Stimulated activated CD8-positive, alpha-beta memory T cell treated with anti-CD3 and anti-CD28 coated beads, Interleukin-4, amount 100 ng/mL, for 4 hours (primary cell): ENCODE measurements around the gene MACROD1.

ENCODE experiments used
- DNase-seq, 2 donors: peaks; one replicate each; pipeline ENCODE4 v3.0.0-alpha.2; 2020; ENCODE audit warnings: low read depth in 2 of 2, low spot score in 1 of 2

MACROD1 gene

DNA sequence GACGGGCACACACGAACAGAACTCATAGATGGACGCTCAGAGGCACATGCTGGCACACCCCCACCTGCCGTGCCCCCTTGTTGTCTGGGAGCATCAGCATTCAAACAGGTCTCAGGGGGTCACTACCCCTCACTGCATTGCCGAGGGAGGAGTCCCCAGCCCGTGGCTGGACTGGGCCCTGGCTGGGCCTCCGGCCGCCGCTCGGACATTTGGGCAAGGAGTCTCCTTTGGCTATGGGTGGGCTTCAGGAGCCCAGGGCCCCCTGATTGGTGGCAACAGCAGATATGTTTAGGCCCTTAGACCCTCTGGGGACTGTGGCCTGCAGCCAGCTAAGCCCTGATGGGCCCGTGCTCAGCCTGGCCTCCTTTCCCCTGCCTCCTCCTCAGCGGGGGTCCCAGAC is 88.3 kb downstream of the MACROD1 start:
- DNase-seq: no peak

GRCh38 chr11:64076758-64077157 is 89.2 kb downstream of the MACROD1 start:
- no peak for DNase-seq

- DNase-seq: no peak
Measured at GRCh38 chr11:64074239-64074638, 91.7 kb downstream of the MACROD1 start.

DNA sequence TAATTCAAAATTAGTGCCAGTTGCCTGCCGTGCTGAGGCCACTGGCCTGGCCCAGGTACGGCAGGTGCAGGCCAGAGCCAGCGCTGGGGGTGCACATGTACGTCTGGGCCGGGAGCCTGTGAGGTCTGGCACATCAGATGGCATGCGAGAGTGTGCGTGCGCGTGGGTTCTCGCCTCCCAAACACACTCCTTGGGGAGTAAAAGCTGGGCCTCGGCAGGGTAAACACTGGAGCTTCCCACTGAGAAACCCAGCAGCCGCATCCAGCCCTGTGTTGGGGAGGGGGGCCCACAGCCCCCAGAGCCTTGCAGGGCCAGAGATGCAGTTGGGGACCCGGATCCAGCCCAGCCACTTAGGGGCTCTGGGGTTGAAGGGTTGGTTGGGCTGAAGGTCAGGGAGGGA is 92.4 kb downstream of the MACROD1 start:
- DNase-seq: no peak

GRCh38 chr11:64072871-64073270 is 93.0 kb downstream of the MACROD1 start:
- no peak for DNase-seq

GRCh38 chr11:64072403-64072802 is 93.5 kb downstream of the MACROD1 start:
- no peak for DNase-seq

DNA sequence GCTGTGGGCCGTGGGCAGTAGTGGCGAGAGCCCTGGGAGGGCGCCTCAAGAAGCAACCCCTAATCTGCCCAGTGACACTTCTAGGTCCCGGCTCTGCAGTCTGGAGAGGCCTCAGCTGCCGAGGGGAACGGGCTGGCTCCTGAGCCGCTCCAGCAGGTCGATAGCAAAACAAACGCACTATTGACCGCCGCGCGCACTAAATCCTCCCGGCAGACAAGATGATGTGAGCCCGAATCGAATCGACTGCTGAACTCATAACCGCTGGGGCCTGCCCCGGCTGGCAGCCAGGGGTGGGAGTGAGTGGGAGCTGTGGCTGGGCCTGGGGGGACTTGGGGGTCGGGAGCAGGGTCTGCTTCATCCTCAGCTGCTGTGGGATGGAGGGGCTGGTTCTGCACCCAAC is 94.1 kb downstream of the MACROD1 start:
- DNase-seq: no peak

DNA sequence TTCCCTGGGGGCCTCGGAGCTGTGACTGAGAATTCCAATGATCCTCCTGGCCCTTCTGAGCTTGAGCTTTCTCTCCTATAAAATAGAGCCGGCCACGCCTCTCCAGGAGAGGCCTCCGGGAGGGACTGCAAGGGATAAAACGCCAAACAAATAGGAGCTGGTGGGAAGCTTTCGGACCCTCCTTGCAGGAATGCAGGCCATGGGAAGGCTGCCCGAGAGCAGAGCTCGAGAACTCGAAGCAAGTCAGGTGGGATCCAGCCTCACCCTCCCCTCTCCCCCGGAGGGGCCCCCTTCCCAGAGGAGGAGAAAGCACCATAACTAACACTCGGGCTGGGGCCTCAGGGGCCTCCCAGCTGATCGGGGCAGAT is 95.6 kb downstream of the MACROD1 start:
- no peak for DNase-seq

DNA sequence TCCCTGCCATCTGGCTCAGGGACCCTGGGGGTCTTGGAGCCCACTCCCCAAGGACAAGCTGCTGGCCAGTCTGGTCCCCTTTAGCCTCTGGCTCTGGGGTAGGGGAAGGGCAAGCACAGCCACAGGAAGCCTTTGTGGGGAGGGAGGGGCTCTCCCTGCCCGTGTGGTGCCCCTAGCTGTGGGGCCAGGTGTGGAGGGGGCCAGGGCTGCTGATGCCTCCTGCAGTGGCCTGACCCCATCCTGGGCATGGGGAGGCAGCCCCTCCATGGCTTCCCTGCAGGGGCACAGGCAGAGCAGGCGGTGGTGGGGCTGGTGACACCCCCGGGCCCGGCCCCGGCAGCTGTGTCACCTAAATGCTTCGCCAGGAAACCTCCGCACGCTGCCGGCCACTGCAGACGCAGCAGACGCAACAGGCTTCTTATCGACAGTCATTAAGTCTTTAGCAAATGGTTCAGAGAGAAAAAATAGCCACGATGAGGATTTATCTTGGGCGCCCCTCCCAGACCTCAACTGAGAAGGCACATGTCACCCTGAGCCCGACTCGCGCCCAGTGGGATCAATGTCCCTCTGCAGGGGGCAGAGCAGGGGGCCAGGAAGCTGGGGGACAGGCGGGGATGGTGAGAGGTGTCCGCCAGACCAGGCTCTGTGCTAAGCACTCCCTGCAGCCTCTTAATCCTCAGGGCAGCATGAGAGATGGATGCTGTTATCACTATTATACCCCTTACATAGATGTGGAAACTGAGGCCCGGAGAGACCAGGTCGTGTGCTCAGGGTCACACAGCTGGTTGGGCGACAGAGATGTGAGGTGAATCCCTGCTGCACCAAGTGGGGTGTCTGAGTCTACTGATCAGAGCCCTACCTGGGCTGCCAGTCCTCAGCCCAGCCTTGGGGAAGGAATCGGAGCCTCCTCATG is 96.3 kb downstream of the MACROD1 start:
- DNase-seq: no peak

DNA sequence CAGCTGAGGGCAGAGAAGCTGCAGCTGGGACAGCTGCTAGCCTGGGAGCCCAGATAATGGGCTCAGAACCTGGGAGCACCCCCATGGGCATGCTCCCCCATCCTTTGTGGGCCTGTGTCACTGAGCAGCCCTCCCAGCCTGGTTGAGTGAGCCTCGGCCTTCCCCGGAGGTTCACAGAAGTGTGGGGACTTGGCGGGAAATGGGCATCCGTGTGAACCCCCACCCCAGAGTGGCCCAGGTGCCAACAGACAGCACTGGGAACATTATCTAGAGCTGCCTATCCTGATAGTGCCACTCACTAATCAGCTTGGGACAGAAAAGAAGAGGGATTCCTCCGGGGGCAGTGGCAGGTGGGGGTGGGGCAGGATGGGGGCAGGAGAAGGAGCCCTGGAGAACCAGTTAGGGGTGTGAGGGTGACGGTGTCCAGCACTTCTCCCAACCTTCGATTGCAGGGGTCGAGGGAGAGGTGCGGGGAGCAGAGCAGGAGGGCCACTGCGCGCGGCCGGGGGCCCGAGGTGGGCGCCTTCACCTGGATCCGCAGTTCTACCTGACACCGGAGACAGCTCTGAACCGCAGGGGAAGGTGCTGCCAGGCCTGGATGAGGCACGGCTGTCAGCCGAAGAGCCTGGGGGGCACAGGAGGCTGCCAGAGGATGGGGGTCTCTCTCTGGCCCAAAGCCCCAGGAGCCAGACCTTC is 97.1 kb downstream of the MACROD1 start:
- no peak for DNase-seq

DNA sequence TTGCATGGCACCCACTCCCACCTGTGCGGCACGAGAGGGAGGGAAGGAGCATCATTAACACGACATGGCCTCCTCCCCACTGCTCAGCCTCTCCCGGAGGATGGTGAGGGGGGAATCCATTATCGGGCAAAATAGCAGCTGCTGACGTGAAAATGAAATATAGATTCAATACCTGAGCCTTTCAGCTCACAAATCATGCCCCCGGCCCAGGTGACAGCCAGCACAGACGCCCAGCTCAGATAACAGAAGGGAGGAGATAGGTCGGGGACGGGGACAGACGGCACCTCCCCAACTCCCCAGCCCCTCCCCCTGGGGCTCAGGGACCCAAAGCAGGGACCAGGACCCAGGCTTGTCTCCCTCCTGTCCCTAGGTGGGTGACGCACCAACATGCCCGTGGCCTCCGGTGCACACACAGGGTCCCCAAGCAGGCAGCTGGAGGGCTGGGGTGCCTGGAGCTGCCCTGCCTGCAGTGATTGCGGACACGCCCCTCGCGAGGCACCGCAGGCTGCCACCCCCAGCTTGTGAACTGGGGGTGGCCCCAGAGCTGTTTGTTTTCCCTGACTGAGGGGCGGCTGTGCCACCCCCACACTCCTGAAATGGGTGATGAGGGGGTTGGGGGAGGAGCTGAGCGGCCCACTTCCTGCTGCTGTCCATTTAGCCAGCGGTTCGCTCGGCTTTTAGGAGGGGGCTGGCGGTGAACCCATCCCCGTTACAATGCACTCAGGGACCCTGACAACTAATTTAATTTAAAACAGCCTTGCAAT is 98.5 kb downstream of the MACROD1 start:
- no peak for DNase-seq

DNA sequence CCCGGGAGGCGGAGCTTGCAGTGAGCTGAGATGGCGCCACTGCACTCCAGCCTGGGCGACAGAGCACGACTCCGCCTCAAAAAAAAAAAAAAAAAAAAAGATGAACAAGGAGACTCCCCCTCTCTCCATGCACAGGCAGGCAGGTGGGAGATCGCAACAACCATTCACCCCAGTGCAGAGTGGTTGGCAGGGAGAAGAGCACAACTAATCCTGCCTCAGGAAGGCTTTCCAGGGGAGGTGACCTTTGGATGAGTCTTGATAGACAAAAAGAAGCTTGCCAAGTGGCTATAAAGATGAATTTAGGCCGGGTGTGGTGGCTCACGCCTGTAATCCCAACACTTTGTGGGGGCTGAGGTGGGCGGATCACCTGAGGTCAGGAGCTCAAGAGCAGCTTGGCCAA is 100.2 kb downstream of the MACROD1 start:
- no peak for DNase-seq

- no peak for DNase-seq
Measured at GRCh38 chr11:64065141-64065465, 100.8 kb downstream of the MACROD1 start.

DNA sequence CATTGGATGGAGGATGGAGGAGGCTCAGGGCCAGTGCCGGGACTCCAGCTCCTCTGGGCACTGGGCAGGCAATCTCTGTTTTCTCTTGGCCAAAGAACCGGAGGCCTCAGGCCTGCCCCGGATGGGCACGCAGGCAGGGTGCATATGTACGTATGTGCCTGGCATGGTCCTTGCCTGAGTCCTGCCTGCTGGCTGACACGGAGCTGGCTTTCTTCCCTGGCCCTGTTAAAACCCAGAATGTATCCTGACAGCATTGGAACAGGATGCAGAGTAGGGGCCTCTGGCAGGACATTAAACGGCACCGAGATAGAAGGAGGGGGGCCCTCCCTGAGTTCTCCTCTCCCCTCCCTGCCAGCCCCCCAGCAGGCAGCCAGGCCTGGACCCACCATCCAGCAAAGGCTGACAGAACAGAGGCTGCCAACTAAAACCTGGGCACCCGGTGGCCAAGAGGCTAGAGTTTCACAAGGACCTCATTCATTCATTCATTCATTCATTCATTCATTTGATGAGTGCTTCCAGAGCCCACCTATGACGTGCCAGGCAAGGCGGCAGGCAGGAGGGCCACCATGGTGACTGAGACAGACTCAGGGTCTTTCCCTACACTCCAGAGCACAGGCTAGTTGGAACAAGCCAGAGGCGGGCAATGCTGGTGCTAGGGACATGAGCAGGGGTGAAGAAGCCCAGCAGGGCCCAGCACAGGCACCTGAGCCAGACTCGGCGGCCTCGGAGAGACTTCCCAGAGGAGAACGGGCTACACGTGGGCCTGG is 101.4 kb downstream of the MACROD1 start:
- no peak for DNase-seq

DNA sequence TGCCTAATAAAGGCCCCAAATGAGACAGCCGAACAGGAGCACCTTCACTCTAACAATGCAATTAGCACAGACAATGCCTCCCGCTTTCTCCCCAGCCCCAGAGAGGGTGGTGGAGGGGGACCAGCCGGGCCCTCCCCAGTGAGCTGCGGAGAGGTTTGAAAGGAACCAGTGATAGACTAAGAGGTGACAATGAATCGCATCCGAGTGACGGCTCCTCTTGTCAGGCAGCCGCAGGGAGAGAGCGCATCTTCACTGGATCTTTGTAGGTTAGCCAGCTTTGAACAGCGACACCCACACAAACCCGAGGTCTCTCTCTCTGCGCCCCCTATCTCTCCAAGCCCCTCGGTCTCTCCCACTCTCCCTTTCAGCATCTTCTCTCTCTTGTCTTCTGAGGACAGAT is 102.1 kb downstream of the MACROD1 start:
- DNase-seq: no peak

DNA sequence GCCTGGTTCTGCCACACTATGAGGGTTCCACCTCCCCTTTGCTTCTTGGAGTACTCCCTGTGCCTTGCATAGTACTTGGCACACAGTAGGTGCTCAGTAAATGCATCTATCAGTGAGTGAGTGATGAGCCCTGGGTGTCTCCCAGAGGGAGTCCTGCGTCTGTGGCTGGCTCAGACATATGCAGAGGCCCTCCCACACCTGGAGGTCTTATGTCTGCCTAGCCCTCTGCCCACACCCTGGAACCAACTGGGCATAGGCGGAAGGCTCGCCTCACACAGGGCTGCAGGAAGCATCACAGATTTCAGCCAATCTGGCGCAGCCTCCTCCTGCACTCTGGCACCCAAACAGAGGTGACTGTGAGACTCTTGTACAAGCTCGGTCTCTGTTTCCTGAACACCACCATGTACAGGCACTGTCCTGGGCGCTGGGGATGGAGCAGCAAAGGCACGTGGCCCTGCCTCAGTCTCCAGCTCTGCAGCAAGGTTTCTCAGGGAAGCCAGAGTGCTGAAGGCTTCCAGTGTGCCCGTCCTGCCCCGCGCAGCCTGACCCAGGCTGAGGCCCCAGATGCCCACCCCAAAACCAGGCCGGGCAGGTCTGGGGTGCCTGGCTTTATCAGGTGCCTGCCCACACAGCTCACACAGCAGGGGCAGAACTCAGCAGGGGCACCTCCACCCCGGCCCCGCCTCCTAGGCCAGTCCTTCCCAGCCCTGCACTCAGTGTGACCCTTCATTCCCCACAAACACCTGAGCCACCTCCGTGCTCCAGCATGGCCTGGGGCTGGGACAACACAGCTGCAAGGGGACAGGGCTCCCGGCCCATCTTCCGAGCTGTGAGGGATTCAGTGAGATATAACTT is 103.5 kb downstream of the MACROD1 start:
- no peak for DNase-seq

DNA sequence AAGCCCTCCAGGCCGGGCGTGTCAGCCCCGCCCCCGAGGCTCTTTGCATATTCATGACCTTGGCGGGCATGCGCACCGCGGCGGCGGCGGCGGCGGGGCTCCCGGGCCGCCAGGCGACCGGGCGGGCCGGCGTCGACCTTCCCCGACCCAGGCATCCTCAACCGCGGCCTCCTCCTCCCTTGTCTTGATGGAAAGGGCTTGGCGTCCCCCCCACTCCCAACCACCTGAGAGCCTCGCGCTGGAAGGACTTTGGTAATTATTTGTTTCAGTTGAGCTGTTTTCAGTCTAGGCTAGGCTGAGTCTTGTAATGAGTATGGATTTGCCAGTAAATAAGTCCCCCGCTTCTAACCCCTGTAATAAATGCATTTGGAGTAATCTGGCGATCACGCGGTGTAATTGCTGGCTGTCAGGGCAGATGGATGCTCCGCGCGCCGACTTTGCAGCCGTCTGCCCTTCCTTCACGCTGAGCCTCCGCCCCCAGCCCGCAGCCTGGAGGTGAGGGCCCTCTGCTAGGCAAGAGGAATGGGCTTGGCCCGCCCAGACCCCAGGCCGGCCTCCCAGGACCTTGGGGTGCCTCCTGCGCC is 105.0 kb downstream of the MACROD1 start:
- peak; percentile 10 to 34 for DNase-seq

DNA sequence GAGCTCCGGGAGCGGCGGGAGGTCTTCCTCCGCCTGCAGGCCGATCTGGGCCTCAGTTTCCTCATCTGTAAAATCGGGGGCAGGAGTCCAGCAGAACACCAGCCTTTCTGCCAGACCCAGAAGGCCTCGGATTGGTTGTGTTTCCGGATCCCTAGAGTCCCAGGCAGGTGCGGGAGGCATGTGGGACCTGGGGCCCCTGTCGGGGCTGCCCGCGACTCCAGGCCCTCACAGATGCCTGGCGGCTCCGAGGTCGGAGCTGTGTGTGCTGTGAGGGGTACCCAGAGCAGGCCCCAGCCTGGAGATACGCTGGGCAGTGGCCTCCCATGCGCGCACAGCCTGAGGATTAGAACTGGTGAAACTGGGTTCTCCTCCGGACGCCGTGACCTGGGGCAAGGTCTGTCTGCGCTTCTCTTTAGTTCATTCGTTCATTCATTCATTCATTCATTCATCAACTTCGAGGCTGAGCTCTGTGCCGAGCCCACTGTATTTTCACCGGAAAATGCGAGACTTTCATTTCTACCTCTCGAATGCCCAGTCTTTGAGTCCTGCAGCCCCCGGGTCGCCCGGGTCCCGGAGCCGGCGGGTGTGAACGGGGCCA is 105.6 kb downstream of the MACROD1 start:
- DNase-seq: no peak

DNA sequence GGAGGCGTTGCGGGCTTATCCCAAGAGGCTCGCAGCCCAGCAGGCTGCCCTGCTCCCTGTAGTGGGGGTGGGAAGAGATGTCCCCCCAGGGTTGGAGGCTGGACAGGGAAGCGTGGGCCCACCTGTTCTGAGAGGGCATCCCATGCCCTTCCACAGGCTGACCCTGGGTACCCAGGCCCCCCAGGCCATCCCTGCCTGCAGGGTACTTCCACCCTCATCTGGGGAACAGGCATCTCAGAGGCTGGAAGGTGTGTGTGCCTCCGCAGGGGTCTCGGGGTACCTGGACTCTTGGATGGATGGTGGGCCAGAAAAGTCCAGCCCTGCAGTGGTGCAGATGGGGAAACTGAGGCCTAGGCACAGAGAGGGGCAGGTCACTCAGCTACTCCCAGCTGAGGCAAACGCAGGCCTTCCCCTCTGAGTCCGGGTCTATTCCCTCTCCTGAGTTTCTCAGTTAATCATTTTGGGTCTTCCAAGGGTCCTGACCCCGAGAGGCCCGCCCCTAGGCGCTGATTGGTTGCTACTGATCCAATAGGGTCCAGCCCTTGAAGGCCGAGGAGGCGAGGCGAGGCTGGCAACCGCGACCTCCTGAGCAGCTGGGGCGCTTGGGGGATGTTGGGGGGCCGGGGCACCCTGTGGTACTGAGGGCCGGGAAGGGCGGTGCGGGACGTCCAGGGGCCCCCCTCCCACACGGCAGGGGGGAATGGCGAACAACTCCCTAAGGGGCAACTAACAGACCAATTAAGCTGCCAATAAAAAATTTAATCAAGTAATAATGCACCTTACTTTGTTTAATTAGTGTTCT is 106.4 kb downstream of the MACROD1 start:
- DNase-seq: no peak
